HG02623 (cell line): ENCODE results near the gene PRUNE1.

Experiments used
- ATAC-seq: cut with Tn5 transposase; IDR thresholded peaks from one replicate; pipeline ENCODE4 v1.9.1; 2021; ENCODE audit warnings: moderate library complexity; ENCODE audit not compliant: unreplicated experiment

Gene PRUNE1

DNA sequence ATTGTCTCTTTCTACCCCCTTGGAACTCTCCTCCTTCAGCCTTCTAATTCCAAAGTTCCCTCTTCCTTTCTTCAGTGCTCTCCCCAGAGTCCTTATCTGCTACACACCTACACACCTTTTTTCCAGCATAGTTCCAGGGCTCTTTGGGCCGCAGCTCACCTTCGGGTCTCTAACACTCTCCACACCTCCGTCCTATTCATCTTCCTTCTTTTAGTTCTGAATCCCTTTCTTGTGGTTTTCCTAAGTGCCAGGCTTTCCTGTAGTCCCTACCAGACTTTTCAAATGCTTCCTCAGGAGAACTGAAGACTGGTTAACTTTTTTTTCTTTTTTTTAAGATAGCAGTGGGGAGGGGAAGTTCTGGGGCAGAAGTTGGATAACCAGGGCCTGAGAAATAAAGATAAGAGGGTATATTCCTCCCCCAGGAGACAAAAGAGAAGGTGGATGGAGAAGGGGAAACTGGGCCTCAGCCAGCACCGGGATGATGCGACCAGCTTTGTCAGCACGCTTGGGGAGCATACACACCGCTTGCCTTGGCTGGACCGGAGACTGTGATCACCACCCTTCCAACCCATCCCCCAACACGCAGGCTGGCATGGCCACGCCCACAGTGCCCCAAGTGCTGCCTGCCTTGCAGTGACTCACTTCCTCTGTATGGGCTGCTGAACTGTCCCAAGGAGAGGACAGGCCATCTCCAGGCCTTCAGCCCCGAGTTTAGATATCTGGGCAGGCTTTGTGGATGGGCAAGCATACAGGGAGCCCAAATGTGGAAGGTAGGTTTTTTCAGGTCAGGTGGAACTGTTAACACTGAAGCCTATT is 31.2 kb upstream of the PRUNE1 start:
- no peak for ATAC-seq

DNA sequence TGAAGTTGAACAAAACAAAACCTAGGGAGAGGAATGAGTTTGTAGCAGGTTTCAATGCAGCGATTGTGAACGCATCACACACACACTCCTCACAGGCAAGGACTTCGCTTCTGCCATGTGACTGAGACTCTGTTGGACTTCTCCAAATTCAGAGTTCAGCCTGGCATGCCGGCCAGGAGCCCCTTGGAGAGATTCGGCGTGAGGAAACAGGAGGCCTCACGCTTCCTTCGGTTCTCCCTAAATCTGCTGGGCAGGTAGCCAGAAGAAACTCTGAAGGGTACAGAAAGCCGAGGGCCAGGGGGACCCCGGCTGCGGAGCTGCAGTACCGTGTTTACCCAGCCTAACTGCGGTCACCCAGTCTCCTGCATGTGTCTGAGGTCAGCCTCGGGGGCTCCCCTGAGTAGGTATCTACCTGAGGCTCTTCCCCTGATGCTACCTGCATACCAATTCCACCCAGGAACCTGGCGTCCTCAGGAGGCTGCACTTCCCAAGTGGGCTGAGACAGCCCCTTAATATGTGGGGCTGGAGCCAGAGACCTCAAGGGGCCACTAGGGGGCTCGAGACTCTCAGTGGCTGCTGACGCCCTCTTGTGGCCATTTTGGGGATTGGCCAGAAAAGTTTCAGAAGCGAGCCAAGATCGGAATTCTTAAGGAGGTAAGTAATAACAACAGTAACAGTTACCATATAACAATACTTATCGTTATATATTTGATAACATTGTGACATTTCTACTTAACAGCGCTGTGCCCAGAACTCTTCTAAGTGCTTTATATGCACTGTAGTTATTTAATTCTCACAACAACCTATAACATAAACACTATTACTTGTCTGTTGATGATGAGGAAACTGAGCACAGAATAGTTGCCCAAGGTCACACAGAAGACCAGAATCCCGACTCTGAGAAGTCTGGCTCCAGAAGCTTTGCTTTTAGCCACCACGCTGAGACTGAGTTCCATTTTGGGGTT is 28.9 kb upstream of the PRUNE1 start:
- no peak for ATAC-seq

- no peak for ATAC-seq
These were observed 27.0 kb upstream of the PRUNE1 start for GRCh38 chr1:150981177-150981804.

- no peak for ATAC-seq
These were observed 26.2 kb upstream of the PRUNE1 start, which contains the start of gene ANXA9 for GRCh38 chr1:150981805-150982712. Gene ANXA9, plus strand, starts transcription at chr1:150982292. Its CDS starts 814 bp downstream, at chr1:150983106.

GRCh38 chr1:150985179-150985825 is 22.9 kb upstream of the PRUNE1 start:
- no peak for ATAC-seq

GRCh38 chr1:150987924-150988323 is 20.3 kb upstream of the PRUNE1 start:
- ATAC-seq, result no peak

GRCh38 chr1:150992626-150993025 is 15.6 kb upstream of the PRUNE1 start:
- ATAC-seq, result no peak

- ATAC-seq, result no peak
These were observed 14.0 kb upstream of the PRUNE1 start for GRCh38 chr1:150994248-150994647.

DNA sequence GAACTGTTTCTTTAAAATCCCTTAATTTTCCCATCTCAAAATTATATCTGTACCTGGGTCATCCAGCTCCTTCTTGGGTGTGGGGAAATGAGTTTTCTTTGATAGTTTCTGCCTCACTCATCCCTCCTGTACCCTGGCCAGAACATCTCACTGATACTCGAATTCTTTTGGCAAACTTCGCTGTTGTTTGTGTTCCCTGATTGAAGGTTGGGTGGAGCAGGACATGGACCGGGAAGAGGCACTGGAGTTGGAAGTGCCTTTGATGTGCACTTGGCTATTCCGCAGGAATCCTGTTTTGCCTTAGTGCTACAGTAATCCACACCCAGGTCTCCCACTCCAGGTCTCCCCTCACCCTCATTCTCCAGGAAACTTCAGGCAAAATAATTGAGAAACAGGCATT is 12.8 kb upstream of the PRUNE1 start:
- ATAC-seq, result no peak

GRCh38 chr1:150995896-150996295 is 12.4 kb upstream of the PRUNE1 start:
- no peak for ATAC-seq

- no peak for ATAC-seq
These were observed 10.9 kb upstream of the PRUNE1 start for GRCh38 chr1:150997126-150997872.

- no peak for ATAC-seq
These were observed 10.3 kb upstream of the PRUNE1 start for GRCh38 chr1:150997949-150998348.

DNA sequence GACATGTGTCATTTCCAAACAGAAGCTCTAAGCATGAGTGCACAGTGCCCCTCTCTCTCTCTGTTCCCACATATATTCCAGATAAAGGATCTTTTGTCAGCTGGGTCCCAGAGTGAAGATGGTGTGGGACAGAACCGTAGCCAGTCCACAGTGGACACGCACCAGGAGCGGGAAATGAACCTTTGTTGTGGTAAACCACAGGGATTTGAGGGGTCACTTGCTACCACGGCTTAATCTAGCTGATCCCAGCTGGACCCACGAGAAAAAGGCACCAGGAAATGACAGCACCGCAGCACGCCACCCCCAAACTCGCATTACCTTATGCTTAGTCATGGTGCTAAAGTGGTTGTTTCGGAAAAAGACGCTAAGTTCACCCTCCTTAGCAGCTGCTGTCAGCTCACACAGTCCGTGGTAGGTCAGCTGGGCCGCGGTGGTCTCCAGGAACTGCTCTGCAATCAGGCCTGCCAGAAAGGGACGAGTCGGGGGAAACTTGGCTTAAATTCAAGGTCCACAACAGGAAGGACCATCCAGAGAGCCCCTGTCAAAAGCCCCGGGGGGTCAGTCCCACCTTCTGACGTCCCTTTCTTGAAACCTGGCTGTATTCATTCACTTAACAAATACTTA is 9.1 kb upstream of the PRUNE1 start:
- no peak for ATAC-seq

DNA sequence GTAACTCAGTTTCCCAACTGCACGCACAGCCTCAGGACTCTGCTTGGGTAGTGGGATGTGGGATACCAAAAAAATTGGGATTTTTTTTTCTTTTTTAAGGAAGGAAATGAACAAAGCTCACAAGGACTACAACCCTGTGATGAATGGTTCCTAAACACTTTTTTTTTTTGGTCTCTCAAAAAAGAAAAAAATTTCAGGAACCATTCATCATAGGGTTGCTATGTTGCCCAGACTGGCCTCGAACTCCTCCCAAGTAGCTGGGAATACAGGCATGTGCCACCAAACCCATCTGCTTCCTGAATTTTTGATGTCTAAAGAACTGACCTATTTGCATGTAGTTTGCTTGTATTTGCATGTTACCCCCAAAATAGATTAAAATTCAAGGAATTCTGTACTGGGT is 8.3 kb upstream of the PRUNE1 start:
- no peak for ATAC-seq

GRCh38 chr1:151000408-151000807 is 7.8 kb upstream of the PRUNE1 start:
- ATAC-seq, result no peak

DNA sequence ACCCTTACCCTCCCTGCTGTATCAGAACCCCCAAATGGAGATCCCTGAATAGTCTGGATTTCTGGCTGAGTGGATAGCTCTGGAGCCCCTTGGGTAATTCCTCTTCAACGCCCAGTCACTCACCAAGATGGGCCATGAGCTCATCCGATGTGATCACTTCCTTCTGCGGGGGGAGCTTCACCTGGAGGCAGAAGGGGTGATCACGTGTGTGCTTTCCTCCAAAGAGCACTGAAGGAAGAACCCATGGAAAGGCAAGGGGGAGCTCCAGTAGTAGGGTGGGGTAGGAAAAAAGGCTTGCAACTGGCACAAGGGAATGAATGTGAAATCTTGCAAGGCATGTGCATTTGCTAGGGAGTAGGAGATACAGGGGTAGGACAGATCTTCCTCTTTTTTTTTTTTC is 6.6 kb upstream of the PRUNE1 start:
- no peak for ATAC-seq

DNA sequence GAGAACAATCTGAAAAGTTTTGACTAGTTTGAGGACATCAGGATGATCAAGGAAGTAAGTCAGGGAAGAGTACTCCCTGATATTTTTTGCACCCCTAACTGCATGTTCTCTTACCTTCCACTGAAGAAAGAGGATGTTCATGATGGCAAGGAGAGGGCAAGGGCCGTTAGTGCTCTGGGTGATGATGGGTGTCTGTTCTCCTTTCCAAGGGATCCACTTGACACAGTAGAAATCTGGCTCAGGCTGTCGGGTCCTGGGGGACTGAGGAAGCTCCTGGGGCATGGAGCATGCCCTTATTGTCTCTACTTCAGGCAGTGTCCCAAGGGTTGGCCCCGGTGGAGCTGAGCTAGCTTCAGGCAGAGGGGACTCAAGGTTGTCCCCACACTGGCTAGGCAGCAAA is 6.2 kb upstream of the PRUNE1 start:
- ATAC-seq, result no peak

- ATAC-seq, result no peak
These were observed 5.6 kb upstream of the PRUNE1 start for GRCh38 chr1:151002611-151003010.

- ATAC-seq, result no peak
These were observed 5.1 kb upstream of the PRUNE1 start for GRCh38 chr1:151003180-151003579.
